Progenitor cell of endocrine pancreas (in vitro differentiated cells): Measurements from ENCODE around the gene PRSS36. TPM values are rescaled to one million over a fixed set of nuclear protein-coding genes. Genes with fewer than 3 reads are reported as not detected.

ENCODE experiments used
- DNase-seq: peaks from one replicate; pipeline ENCODE4 v3.0.0; 2021; ENCODE audit warnings: low spot score; ENCODE audit not compliant: unreplicated experiment
- H3K27ac Mint-ChIP-seq: 2 replicates; pipeline ENCODE4 v1.8.0; 2021; ENCODE audit warnings: mild to moderate bottlenecking, moderate library complexity, mixed read lengths
- H3K27me3 Mint-ChIP-seq: 2 replicates; pipeline ENCODE4 v1.8.0; 2021; ENCODE audit warnings: mixed read lengths
- H3K36me3 Mint-ChIP-seq: 2 replicates; pipeline ENCODE4 v1.8.0; 2022; ENCODE audit warnings: mixed read lengths; ENCODE audit not compliant: insufficient read depth
- H3K4me1 Mint-ChIP-seq: 2 replicates; pipeline ENCODE4 v1.8.0; 2021; ENCODE audit warnings: low read depth, mixed read lengths
- H3K4me3 Mint-ChIP-seq: 2 replicates; pipeline ENCODE4 v1.8.0; 2021; ENCODE audit warnings: low read depth, mild to moderate bottlenecking, moderate library complexity, mixed read lengths
- H3K9me3 Mint-ChIP-seq: 2 replicates; pipeline ENCODE4 v1.8.0; 2021; ENCODE audit warnings: low read depth, mixed read lengths
- total RNA-seq: library from RNA; stranded (reverse); gene quantifications from 2 replicates; pipeline ENCODE4 v1.2.1, GENCODE V29; 2021
- TF ChIP-seq, protein P1 (sequence below): fragments of 200-600 bp; sonication (generic); IDR thresholded peaks from one replicate; pipeline ENCODE4 v1.5.0; 2021; ENCODE audit warnings: antibody characterized with exemption, mild to moderate bottlenecking; ENCODE audit not compliant: unreplicated experiment

The PRSS36 gene
- total RNA-seq, 1 donor from 2014 or later = 0.65 TPM

DNA sequence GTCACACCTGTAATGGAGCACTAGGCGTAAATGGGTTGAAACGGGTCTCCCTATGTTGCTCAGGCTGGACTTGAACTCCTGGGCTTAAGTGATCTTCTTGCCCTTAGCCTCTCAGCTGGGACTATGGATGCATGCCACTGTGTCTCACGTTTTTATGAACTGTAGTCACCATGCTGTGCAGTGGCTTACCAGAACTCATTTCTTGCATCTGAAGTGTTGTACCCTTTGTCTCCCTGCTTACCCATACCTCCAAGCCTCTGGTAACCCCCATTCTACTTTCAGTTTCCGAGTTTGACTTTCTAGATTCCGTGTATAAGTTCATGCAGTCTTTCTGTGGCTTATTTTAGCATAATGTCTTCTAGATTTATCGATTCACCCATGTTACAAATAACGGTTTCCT is 45.0 kb upstream of the PRSS36 start:
- no peaks in the 10 kb centered on the region for H3K4me1 Mint-ChIP-seq
- H3K4me3 Mint-ChIP-seq = no peak overlapping the region
- DNase-seq = no peak
- no peak overlapping the region for H3K27ac Mint-ChIP-seq
- TF ChIP-seq, protein P1, sequence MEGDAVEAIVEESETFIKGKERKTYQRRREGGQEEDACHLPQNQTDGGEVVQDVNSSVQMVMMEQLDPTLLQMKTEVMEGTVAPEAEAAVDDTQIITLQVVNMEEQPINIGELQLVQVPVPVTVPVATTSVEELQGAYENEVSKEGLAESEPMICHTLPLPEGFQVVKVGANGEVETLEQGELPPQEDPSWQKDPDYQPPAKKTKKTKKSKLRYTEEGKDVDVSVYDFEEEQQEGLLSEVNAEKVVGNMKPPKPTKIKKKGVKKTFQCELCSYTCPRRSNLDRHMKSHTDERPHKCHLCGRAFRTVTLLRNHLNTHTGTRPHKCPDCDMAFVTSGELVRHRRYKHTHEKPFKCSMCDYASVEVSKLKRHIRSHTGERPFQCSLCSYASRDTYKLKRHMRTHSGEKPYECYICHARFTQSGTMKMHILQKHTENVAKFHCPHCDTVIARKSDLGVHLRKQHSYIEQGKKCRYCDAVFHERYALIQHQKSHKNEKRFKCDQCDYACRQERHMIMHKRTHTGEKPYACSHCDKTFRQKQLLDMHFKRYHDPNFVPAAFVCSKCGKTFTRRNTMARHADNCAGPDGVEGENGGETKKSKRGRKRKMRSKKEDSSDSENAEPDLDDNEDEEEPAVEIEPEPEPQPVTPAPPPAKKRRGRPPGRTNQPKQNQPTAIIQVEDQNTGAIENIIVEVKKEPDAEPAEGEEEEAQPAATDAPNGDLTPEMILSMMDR = no peak
- no peaks in the 10 kb centered on the region for H3K9me3 Mint-ChIP-seq
- H3K27me3 Mint-ChIP-seq = no peaks in the 10 kb centered on the region
- peaks cover 44% of the 10 kb centered on the region for H3K36me3 Mint-ChIP-seq

DNA sequence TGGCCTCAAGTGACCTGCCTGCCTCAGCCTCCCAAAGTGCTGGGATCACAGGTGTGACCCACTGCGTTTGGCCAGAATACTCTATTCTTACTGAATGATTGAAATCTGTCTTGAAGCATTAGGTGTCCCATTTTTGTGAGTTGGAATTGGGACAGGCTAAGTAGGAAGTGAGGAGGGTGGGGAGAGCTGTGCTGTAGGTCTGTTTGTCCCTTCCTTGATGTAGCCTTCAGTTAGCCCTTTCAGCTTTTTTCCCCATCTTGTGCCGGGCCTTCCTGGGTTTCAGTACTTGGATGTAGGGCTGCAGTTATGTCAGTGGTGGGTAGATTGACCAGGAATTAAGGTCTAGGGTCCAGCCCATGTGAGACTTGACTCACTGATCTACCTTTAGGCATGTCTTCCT is 44.0 kb upstream of the PRSS36 start:
- Mint-ChIP-seq H3K27me3 (no peaks in the 10 kb centered on the region), H3K4me1 (no peaks in the 10 kb centered on the region), H3K4me3 (no peak overlapping the region), H3K36me3 (peaks cover 50% of the 10 kb centered on the region), H3K9me3 (no peaks in the 10 kb centered on the region), H3K27ac (no peak overlapping the region)
- TF ChIP-seq, protein P1 = no peak
- no peak for DNase-seq

DNA sequence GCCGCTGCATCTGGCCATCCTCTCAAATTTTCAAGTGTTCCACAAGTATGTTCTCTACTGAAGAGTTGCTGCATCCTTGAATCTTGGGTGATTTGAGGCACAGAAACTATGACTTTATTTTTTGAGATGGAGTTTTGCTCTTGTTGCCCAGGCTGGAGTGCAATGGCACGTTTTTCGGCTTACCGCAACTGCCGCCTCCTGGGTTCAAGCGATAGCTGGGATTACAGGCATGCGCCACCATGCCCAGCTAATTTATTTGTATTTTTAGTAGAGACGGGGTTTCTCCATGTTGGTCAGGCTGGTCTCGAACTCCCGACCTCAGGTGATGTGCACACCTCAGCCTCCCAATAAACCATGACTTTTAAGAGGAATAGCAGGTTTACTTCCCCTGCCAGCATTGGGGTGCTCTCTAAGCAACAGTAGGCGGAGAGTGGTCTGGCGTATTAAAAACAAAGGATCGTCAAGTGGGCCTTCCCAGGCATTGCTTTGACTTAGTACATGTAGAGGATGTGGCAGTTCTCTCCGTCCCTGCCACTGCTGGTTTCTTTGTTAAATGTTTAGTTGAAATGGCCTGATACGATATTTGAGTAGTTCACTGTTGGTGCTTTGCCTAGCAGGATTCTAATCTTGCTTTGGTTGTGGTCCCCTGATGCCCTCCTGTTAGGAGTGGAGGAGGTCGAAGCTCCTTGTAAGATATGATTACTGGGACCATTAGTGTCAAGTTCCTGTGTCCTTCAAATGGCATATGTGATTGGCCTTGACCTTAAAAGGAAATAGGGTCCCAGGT is 43.2 kb upstream of the PRSS36 start:
- no peak for DNase-seq
- Mint-ChIP-seq H3K4me3 (no peak overlapping the region), H3K27me3 (no peaks in the 10 kb centered on the region), H3K36me3 (peaks cover 56% of the 10 kb centered on the region), H3K4me1 (no peaks in the 10 kb centered on the region), H3K27ac (peak overlapping the region; percentile 29), H3K9me3 (no peaks in the 10 kb centered on the region)
- TF ChIP-seq, protein P1 = no peak

DNA sequence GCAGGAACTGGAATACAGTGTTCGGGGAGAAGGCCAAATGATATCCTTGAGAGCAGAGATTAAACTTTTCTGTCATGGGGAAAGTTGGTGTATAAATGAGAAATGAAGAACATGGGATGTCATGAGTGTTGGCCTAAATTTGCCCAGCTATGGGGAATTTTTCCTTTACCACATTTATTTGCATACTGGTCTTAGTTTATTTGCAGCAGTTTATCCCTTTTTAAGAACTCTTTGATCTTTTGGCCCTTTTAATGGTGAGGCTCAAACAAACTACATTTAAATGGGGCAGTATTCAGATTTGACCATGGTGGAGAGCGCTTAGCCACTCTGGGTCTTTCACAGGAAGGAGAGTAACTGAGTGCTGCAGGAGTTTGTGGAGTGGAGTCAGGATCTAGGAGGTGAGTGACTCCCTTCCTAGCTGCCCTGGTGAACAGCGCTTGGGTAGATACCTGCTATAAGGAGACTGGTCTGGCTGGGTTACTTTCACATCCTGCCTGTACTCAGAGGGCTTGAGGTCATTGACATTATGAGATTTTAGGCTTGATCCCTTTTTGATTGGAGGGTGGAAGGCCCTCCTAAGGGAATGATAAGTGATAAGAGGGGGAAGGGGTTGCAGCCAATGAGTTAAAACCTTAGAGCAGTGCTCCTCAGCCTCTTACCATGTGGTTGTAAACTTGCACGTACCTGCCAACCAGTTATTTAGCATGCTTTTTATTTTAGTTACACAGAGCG is 42.0 kb upstream of the PRSS36 start:
- peaks cover 64% of the 10 kb centered on the region for H3K36me3 Mint-ChIP-seq
- no peaks in the 10 kb centered on the region for H3K9me3 Mint-ChIP-seq
- H3K27me3 Mint-ChIP-seq = no peaks in the 10 kb centered on the region
- TF ChIP-seq, protein P1 = no peak
- no peak overlapping the region for H3K27ac Mint-ChIP-seq
- H3K4me3 Mint-ChIP-seq = no peak overlapping the region
- no peaks in the 10 kb centered on the region for H3K4me1 Mint-ChIP-seq
- DNase-seq = no peak

DNA sequence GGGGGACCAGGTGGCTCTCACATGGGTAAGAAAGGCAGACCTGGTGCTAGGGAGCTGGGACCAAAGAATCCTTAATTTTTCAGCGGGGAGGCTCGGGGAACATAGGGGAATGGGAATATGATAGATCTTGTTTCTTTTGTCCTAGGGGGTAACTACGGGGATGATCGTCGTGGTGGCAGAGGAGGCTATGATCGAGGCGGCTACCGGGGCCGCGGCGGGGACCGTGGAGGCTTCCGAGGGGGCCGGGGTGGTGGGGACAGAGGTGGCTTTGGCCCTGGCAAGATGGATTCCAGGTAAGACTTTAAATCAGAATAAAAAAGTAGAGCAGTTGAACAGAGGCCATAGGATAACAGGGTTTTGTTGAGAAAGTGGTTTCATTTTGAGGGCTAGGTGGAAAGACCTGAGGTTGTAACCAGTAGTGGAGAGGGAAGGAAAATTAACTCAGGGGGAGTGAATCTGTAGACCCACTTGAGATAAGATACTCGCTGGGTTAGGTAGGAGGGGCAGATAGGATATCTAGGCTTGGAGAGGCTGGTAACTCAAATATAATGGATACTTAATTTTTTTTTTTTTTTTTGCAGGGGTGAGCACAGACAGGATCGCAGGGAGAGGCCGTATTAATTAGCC is 41.1 kb upstream of the PRSS36 start:
- H3K9me3 Mint-ChIP-seq = no peaks in the 10 kb centered on the region
- peak overlapping the region; percentile 62 for H3K27ac Mint-ChIP-seq

More for the DNA sequence above, 41.1 kb upstream of the PRSS36 start:
- Mint-ChIP-seq H3K27me3 (no peaks in the 10 kb centered on the region), H3K4me1 (no peaks in the 10 kb centered on the region), H3K4me3 (no peak overlapping the region), H3K36me3 (peaks cover 68% of the 10 kb centered on the region)
- DNase-seq = no peak
- TF ChIP-seq, protein P1 = no peak
